ENCODE measurements around the gene SARM1.
"Not testable (repeated sequence)": the region's sequence is repeated elsewhere in the genome, so short reads cannot be mapped to it uniquely, and the experiment has no call there.

SARM1 gene

DNA sequence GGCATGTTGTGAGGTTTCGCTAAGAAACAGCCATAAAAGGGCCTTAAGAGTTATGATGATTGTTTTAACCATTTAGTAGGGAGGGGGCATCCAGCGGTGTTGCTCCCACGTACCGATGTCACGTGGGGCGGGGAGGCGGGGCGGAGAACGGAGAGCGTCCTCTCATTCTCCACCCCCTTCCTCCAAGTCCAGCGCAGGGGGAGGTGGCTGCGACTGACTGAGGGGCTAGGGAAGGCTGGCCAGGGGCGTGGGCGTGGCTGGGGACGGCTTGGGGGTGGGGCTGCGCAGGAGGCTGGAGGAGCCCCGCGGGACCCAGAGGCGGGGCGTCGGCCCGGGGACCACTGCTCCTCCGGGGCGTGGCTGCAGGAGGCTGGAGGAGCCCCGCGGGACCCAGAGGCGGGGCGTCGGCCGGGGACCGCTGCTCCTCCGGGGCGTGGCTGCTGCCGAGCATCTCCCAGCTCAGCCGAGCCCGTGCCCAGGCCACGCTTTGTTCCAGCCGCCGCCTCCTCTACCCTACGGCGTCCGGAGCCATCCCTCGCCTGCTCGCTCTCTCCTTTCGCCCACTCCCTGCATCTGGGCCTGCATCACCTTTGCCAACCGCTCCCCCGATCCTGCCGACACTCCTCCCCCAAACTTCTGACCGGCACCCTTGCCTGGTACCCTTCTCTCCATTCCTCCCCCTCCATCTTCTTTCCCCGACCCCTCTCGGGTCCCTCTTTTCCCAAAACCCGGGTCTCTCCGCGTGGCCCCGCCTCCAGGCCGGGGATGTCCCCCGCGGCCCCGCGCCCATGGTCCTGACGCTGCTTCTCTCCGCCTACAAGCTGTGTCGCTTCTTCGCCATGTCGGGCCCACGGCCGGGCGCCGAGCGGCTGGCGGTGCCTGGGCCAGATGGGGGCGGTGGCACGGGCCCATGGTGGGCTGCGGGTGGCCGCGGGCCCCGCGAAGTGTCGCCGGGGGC, at the start of gene SARM1:
Gene SARM1 (plus strand): TSS at position 450 of the 958 bp plus-strand sequence. CDS start 339 bp downstream, at position 789.
- peak; percentile 83 for DNase-seq (ENCODE audit: low read depth)

GRCh38 chr17:28324267-28324745, 47.2 kb upstream of the SARM1 start:
- DNase-seq (ENCODE audit: low read depth) = no peak

DNA sequence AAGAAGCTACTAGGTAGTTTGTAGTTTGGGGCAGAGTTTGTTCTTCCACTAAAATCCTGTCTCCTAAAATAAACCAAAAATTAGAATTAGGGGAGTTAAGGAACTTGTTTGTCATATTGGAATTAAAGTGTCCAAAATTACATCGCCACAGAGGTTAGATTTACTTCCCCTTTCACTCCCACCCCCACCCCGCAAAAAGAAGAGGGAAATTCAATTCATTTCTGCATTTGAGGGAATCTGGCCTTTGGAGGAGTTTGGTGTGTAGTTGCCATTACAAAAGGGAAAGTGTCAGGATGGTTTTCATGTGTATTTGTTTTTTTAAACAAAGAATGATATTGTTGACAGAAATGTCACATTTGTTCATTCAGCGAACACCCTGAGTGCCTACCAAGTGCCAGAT, 46.7 kb upstream of the SARM1 start:
- no peak for DNase-seq (ENCODE audit: low read depth)

- no peak for DNase-seq (ENCODE audit: low read depth)
These were observed 46.3 kb upstream of the SARM1 start for GRCh38 chr17:28325211-28325610.

- DNase-seq (ENCODE audit: low read depth) = no peak
These were observed 45.4 kb upstream of the SARM1 start for GRCh38 chr17:28326114-28326513.

- no peak for DNase-seq (ENCODE audit: low read depth)
These were observed 44.4 kb upstream of the SARM1 start for GRCh38 chr17:28327031-28327607.

DNA sequence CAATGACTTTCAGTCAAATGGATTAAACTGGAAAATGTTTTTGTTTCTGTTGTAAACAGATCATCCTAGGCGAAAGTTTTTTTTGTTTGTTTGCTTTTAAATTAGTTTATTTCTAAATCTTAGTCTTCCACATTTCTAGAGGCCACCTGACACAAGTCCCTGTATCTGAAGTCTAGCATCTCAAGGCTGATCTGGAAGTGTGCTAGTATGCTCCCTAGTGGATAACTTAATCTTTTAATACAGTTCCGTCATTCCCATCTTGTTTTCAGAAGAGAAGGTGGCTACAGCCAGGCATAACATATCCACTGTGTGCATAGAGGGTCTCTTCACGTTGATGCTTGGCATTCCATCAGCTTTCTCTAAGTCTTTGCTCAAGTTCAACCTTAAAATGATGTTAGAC, 43.8 kb upstream of the SARM1 start:
- no peak for DNase-seq (ENCODE audit: low read depth)

DNA sequence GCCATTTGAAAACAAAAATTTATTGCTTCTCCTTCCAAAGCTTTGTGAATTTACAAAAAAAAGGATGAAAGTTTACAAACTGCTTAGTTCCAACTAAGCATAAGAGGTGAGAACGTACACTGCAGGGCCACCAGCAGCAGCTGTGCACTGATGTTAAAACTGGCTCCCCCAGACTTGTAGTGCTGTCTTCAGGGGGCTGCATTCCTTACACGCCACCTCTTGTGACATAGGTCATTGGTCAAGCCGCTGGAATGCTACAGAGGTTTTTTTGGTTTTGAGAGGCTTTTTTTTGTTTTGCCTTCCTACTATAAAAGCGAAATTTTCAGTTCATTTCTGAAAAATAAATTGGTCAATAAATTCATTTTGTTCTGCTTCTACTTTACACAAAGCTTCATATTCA, 43.2 kb upstream of the SARM1 start:
- no peak for DNase-seq (ENCODE audit: low read depth)

DNA sequence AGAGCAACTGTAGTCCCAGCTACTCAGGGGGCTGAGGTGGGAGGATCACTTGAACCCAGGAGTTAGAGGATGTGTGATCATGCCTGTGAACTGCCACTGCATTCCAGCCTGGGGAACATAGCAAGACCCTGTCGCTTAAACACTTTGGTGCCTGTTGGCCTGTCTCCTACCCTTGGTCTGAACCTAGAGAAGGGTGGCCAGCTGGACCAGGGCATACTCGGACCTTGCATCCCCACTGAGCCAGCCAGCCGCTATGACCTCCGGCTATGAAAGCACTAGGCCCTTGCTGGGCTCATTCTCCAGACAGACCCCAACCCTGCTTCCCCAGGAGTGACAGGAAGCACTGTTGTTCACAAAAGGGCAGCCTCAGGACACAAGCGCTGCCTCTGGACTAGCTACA, 40.8 kb upstream of the SARM1 start:
- DNase-seq (ENCODE audit: low read depth) = no peak

DNA sequence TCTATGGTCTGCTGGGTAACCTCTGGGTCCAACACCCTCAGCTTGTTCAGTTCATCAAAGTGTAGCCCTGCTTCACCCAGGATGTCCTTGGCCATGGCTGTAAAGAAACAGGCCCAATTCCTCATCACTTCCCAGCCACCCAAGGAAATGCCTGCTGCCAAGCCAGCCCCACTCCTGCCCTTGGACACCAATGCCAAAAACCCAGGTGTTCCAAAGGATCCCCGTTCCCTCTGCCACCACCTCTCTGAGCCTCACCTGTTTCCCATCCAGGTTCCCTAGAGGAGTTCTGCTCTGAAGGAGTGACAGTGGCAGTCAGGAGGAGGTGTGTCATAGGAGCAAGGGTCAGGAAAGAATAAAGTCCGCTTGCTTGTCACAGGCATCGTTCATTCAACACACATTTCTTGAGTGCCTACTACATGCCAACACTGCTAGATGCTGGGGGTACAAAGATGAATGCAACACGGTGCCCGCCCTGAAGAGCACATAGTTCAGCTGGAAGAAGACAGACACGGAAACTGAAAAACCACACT, 39.5 kb upstream of the SARM1 start:
- DNase-seq (ENCODE audit: low read depth) = no peak

DNA sequence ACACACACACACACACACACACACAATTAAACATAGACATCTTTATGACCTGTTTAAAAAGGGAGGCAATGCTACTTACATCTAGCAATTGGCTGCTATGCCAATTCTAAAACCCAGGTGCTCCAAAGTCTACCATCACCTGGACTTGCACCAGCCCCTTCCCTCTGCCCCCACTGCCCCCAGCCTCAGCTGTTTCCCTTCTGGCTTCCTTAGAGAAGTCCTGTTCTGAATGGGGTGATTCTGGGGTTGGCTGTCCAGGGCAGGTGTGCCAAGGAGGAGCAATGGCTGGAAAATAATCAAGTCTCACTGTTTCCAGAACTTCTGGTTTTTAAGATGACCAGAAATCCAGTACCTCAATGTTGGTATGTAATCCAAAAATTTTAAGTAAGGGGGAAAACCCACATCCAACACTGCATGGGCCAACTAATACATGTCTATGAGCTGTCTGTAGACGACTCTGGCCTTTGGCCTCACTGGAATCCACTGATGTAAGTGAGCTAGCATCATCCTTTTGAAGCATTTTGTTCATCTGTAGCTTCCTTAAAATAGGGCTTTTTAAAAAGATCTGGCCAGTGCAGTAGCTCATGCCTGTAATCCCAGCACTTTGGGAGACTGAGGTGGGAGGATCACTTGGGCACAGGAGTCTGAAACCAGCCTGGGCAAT, 38.3 kb upstream of the SARM1 start:
- DNase-seq (ENCODE audit: low read depth) = no peak

GRCh38 chr17:28334171-28334570, 37.3 kb upstream of the SARM1 start:
- DNase-seq (ENCODE audit: low read depth) = no peak

- no peak for DNase-seq (ENCODE audit: low read depth)
These were observed 36.8 kb upstream of the SARM1 start for GRCh38 chr17:28334666-28335200.

- DNase-seq (ENCODE audit: low read depth) = peak; percentile 97
These were observed 36.1 kb upstream of the SARM1 start, which contains the start of the genes IFT20 and TNFAIP1 for GRCh38 chr17:28335201-28335958. IFT20 (minus strand) TSS chr17:28335472; CDS start chr17:28331985, 3,487 bp downstream. TNFAIP1 (plus strand) TSS chr17:28335761; CDS start chr17:28339522, 3,761 bp downstream.

DNA sequence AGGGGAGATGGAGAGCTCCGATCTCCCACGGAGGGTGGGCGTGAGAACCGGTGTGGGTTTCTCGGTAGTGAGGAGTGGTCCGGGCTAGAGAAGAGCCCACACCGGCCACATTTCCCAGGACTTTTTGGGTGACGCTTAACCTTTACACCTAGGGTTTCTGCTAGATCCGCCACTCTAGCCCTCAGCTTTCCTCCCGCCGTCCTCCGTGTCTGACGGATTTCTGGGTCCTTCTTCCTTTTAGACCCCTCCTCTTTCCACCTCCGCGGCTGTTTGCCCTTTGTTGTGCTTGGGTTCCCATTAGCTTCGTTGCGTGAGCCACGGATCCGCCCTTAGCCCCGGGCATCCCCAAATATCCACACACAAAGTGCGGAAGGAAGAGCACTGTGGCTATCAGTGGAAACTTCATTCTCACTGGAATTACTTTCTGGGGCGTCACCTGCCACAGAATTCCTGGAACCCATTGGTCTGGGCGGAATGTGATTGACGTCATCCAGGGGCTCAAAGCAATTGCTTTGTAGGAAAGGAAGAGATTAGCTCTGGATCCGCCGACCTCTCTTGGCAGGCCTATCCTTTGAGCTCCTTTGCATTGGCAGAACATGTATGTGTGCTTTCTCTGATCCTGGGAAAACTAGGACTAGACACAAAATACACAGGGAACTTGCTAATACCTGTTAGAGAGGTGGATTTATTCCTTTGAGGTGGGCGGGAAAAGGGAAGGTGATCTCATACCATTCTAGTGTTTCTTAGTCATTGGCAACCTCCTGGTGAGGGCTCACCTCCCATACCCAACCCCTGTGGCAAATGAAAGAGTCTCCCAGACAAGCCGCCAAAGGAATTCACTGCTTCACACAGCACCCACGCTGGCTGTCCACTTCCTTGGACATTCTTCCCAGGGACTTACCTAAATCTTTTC, 35.3 kb upstream of the SARM1 start:
- DNase-seq (ENCODE audit: low read depth) = no peak

DNA sequence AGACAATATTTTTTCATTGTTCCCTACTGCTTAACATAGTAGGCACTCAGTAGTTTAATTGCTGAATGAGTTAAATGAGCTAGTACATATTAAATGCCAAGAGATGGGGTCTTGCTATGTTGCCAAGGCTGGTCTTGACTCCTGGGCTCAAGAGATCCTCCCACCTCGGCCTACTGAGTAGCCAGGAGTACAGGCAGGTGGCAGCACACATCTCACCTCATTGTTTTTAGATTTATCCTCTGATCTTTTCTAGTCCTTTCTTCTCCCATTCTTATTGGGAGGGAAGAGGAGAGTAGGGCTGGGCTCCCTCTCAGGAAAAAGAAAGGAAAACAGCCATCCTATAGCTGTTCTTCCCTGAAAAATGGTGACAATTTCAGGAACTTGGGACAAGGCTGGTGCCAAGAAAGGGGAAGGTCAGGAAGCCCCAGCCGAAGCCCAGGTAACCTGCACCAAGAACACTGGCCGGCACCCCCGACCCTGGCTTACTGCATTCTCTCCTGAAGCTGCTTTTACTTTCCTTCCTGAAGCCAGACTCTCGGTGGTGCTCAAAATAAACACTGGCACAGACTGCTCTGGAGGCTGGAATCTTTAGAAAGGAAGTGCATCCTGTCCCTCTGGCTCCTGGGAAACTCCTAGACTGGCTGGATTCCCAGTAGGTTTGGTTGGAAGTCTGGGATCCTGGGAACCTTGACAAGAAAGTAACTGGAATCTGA, 33.3 kb upstream of the SARM1 start:
- DNase-seq (ENCODE audit: low read depth) = no peak

GRCh38 chr17:28338769-28339212, 32.7 kb upstream of the SARM1 start:
- DNase-seq (ENCODE audit: low read depth) = not testable (repeated sequence)

DNA sequence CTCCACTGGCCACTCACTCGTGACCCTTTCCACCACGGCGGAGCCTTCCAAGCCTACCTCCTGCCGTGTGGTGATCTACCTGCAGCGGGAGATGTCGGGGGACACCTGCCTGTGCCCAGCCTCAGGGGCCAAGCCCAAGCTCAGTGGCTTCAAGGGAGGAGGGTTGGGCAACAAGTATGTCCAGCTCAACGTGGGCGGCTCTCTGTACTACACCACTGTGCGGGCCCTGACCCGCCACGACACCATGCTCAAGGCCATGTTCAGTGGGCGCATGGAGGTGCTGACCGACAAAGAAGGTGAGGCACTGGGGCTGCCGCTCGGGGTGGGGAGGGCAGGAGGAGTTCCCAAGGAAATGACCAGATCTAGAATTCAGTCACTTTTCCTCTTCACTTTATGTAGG, 32.1 kb upstream of the SARM1 start:
- DNase-seq (ENCODE audit: low read depth) = no peak

GRCh38 chr17:28340374-28340773, 31.1 kb upstream of the SARM1 start:
- no peak for DNase-seq (ENCODE audit: low read depth)

All from activated T-cell treated with anti-CD3 and anti-CD28 coated beads for 24 hours (primary cell).